ENCODE results near the gene HIRA. TPM values are rescaled to one million over a fixed set of nuclear protein-coding genes. Genes with fewer than 3 reads are reported as not detected.

The HIRA gene
- total and polyA plus RNA-seq, 2 experiments from 2014 or later = 9.4 to 58.3 TPM

DNA sequence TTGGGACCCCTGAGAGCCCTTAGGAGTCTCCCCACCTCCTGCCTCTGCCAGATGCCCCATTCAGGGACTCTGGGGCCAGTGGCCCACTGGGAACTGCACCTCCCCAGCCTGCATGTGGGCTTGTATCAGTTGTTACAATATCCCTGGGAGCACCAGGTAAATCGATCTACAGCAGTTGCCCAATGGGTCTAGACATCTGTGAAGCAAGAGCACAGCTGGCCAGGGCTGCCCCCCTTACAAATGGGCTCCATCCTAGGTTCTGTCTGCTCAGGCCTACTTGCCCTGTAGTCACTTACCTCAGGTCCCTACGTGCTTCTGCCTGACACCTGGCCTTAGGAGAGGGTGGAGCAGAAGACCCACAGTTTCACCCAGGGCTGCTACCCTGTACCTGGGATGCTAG lies 62.7 kb downstream of the HIRA start (continued):
- TF ChIP-seq, protein P1, sequence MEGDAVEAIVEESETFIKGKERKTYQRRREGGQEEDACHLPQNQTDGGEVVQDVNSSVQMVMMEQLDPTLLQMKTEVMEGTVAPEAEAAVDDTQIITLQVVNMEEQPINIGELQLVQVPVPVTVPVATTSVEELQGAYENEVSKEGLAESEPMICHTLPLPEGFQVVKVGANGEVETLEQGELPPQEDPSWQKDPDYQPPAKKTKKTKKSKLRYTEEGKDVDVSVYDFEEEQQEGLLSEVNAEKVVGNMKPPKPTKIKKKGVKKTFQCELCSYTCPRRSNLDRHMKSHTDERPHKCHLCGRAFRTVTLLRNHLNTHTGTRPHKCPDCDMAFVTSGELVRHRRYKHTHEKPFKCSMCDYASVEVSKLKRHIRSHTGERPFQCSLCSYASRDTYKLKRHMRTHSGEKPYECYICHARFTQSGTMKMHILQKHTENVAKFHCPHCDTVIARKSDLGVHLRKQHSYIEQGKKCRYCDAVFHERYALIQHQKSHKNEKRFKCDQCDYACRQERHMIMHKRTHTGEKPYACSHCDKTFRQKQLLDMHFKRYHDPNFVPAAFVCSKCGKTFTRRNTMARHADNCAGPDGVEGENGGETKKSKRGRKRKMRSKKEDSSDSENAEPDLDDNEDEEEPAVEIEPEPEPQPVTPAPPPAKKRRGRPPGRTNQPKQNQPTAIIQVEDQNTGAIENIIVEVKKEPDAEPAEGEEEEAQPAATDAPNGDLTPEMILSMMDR (conservative IDR thresholded peaks at IDR 0.05; ENCODE audit: low read depth in 2 of 2) = no peak
- TF ChIP-seq POLR2AphosphoS5 (IDR thresholded peaks at IDR 0.05; ENCODE audit: low read depth) = no peak
- TF ChIP-seq EZH2phosphoT487 (IDR thresholded peaks at IDR 0.05; ENCODE audit: unreplicated experiment) = no peak
- TF ChIP-seq NANOG (IDR thresholded peaks at IDR 0.05; ENCODE audit: borderline replicate concordance) = no peak
- no peak for TF ChIP-seq ZNF114 (CRISPR knock-in tag; IDR thresholded peaks at IDR 0.05)
- no peak for TF ChIP-seq EZH2 (IDR thresholded peaks at IDR 0.05; ENCODE audit: low read depth, unreplicated experiment)

DNA sequence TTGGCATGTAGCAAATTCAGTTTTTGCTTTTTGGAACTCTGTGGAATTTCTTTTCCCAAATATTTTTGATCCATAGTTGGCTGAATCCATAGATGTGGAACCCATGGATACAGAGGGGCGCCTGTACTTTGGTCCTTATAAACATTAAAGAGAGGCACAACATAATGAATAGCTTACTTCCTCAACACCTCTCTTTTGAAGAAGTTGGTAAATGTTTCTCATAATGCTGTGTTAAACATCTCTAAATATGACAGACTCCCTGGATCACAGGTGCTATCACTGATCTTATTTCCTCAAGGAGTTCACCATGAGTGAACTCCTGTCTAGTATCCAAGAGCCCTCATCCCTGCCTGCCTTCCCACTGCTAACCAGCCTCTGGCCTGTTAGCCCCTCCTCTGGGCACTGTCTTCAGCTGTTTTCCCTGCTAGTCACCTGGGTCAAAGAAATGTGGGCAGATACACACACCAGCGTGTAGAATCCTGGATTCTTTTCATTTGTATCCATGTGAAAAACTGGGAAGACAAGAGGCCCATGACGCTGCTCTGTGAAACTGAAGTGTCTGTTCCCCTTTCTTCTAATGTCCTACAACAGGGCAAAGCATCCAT lies 63.7 kb downstream of the HIRA start:
- no peak for ATAC-seq
- Mint-ChIP-seq H3K27me3 (ENCODE audit: insufficient read depth, low read depth, poor library complexity) (peaks cover 5% of the 10 kb centered on the region), H3K9me3 (no peaks in the 10 kb centered on the region), H3K4me3 (no peak overlapping the region), H3K36me3 (ENCODE audit: low read depth) (peaks cover 44% of the 10 kb centered on the region), H3K27ac (no peak overlapping the region), H3K4me1 (no peaks in the 10 kb centered on the region)
- Histone ChIP-seq H3F3A (replicated peaks; ENCODE audit: low read depth) (no peaks in the 10 kb centered on the region), H3K27me3 (ENCODE audit: insufficient read depth) (no peaks in the 10 kb centered on the region), H3K36me3 (ENCODE audit: insufficient read depth) (peaks cover 45% of the 10 kb centered on the region), H4K20me1 (replicated peaks; ENCODE audit: insufficient read depth) (peaks cover 9% of the 10 kb centered on the region; the same call in 1 of the 2 replicates), H3K27ac (ENCODE audit: low read depth) (no peak overlapping the region), H3K9me2 (ENCODE audit: insufficient read depth) (no peaks in the 10 kb centered on the region), H3K4me1 (ENCODE audit: insufficient read depth) (no peaks in the 10 kb centered on the region), H3K79me2 (replicated peaks; ENCODE audit: insufficient read depth) (no peaks in the 10 kb centered on the region), H2AFZ (no peak overlapping the region), H3K4me3 (no peak overlapping the region), H3K4me2 (no peak overlapping the region)
- TF ChIP-seq, protein P2, sequence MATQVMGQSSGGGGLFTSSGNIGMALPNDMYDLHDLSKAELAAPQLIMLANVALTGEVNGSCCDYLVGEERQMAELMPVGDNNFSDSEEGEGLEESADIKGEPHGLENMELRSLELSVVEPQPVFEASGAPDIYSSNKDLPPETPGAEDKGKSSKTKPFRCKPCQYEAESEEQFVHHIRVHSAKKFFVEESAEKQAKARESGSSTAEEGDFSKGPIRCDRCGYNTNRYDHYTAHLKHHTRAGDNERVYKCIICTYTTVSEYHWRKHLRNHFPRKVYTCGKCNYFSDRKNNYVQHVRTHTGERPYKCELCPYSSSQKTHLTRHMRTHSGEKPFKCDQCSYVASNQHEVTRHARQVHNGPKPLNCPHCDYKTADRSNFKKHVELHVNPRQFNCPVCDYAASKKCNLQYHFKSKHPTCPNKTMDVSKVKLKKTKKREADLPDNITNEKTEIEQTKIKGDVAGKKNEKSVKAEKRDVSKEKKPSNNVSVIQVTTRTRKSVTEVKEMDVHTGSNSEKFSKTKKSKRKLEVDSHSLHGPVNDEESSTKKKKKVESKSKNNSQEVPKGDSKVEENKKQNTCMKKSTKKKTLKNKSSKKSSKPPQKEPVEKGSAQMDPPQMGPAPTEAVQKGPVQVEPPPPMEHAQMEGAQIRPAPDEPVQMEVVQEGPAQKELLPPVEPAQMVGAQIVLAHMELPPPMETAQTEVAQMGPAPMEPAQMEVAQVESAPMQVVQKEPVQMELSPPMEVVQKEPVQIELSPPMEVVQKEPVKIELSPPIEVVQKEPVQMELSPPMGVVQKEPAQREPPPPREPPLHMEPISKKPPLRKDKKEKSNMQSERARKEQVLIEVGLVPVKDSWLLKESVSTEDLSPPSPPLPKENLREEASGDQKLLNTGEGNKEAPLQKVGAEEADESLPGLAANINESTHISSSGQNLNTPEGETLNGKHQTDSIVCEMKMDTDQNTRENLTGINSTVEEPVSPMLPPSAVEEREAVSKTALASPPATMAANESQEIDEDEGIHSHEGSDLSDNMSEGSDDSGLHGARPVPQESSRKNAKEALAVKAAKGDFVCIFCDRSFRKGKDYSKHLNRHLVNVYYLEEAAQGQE (IDR thresholded peaks at IDR 0.05; ENCODE audit: unreplicated experiment) = no peak
- TF ChIP-seq NANOG (IDR thresholded peaks at IDR 0.05; ENCODE audit: borderline replicate concordance) (no peak), ZNF114 (CRISPR knock-in tag; IDR thresholded peaks at IDR 0.05) (no peak), POLR2AphosphoS5 (IDR thresholded peaks at IDR 0.05; ENCODE audit: low read depth) (no peak), ZNF331 (CRISPR knock-in tag; IDR thresholded peaks at IDR 0.05; ENCODE audit: low read depth) (no peak), CREB1 (CRISPR knock-in tag; IDR thresholded peaks at IDR 0.05; ENCODE audit: low read depth) (no peak)
- TF ChIP-seq, protein P3, sequence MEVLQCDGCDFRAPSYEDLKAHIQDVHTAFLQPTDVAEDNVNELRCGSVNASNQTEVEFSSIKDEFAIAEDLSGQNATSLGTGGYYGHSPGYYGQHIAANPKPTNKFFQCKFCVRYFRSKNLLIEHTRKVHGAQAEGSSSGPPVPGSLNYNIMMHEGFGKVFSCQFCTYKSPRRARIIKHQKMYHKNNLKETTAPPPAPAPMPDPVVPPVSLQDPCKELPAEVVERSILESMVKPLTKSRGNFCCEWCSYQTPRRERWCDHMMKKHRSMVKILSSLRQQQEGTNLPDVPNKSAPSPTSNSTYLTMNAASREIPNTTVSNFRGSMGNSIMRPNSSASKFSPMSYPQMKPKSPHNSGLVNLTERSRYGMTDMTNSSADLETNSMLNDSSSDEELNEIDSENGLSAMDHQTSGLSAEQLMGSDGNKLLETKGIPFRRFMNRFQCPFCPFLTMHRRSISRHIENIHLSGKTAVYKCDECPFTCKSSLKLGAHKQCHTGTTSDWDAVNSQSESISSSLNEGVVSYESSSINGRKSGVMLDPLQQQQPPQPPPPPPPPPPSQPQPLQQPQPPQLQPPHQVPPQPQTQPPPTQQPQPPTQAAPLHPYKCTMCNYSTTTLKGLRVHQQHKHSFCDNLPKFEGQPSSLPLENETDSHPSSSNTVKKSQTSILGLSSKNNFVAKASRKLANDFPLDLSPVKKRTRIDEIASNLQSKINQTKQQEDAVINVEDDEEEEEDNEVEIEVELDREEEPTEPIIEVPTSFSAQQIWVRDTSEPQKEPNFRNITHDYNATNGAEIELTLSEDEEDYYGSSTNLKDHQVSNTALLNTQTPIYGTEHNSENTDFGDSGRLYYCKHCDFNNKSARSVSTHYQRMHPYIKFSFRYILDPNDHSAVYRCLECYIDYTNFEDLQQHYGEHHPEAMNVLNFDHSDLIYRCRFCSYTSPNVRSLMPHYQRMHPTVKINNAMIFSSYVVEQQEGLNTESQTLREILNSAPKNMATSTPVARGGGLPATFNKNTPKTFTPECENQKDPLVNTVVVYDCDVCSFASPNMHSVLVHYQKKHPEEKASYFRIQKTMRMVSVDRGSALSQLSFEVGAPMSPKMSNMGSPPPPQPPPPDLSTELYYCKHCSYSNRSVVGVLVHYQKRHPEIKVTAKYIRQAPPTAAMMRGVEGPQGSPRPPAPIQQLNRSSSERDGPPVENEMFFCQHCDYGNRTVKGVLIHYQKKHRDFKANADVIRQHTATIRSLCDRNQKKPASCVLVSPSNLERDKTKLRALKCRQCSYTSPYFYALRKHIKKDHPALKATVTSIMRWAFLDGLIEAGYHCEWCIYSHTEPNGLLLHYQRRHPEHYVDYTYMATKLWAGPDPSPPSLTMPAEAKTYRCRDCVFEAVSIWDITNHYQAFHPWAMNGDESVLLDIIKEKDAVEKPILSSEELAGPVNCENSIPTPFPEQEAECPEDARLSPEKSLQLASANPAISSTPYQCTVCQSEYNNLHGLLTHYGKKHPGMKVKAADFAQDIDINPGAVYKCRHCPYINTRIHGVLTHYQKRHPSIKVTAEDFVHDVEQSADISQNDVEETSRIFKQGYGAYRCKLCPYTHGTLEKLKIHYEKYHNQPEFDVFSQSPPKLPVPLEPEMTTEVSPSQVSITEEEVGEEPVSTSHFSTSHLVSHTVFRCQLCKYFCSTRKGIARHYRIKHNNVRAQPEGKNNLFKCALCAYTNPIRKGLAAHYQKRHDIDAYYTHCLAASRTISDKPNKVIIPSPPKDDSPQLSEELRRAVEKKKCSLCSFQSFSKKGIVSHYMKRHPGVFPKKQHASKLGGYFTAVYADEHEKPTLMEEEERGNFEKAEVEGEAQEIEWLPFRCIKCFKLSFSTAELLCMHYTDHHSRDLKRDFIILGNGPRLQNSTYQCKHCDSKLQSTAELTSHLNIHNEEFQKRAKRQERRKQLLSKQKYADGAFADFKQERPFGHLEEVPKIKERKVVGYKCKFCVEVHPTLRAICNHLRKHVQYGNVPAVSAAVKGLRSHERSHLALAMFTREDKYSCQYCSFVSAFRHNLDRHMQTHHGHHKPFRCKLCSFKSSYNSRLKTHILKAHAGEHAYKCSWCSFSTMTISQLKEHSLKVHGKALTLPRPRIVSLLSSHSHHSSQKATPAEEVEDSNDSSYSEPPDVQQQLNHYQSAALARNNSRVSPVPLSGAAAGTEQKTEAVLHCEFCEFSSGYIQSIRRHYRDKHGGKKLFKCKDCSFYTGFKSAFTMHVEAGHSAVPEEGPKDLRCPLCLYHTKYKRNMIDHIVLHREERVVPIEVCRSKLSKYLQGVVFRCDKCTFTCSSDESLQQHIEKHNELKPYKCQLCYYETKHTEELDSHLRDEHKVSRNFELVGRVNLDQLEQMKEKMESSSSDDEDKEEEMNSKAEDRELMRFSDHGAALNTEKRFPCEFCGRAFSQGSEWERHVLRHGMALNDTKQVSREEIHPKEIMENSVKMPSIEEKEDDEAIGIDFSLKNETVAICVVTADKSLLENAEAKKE (CRISPR knock-in tag; IDR thresholded peaks at IDR 0.05) = no peak
- TF ChIP-seq, protein P4, sequence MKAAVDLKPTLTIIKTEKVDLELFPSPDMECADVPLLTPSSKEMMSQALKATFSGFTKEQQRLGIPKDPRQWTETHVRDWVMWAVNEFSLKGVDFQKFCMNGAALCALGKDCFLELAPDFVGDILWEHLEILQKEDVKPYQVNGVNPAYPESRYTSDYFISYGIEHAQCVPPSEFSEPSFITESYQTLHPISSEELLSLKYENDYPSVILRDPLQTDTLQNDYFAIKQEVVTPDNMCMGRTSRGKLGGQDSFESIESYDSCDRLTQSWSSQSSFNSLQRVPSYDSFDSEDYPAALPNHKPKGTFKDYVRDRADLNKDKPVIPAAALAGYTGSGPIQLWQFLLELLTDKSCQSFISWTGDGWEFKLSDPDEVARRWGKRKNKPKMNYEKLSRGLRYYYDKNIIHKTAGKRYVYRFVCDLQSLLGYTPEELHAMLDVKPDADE (IDR thresholded peaks at IDR 0.05) = no peak
- no peak for DNase-seq (ENCODE audit: low spot score)
